Activated CD8-positive, alpha-beta memory T cell treated with anti-CD3 and anti-CD28 coated beads, Interleukin-2, amount 50 U/mL, for 24 hours (primary cell): Measurements from ENCODE around the gene NHLRC2.
"Not testable (repeated sequence)": the region's sequence is repeated elsewhere in the genome, so short reads cannot be mapped to it uniquely, and the experiment has no call there.

Experiments used
- DNase-seq: peaks from one replicate; pipeline ENCODE4 v3.0.0-alpha.2; 2020; ENCODE audit errors: extremely low read depth

NHLRC2 gene

GRCh38 chr10:113939212-113939860, 84.9 kb downstream of the NHLRC2 start:
- DNase-seq = no peak

- DNase-seq = no peak
These were observed 86.7 kb downstream of the NHLRC2 start for GRCh38 chr10:113941140-113941539.

DNA sequence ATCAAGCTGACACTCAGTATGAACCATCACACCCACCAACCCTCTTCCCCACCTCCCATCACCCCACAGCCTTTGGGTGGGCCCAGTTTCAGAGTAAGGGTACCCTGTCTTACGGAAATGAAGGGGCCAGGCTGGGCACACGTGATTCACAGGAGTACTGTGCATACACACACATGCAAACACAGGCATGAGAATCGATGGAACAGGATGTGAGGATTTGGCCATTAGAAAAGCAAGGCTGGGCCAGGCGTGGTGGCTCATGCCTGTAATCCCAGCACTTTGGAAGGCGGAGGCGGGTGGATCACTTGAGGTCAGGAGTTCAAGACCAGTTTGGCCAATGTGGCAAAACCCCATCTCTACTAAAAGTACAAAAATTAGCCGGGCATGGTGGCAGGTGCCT, 88.7 kb downstream of the NHLRC2 start:
- not testable (repeated sequence) for DNase-seq

- DNase-seq = no peak
These were observed 90.7 kb downstream of the NHLRC2 start for GRCh38 chr10:113945075-113945686.

DNA sequence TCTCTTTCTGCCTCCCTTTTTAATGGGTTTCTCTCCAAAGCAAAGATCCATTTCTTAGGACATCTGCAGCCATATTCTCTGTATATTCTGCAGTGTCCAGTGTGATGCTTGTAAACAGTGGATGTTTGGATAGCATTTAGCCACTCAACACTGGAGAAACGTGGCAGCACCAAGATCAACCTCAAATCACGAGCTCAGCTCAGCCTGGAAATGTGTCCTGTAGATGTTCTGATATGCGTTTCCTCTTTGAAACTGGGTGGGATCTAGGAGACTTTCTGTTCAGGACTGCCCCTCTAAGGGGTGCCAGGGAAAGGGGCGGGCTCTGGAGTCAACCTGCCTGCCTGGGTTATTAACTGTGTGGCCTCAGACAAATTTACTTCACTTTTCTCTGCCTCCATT, 91.2 kb downstream of the NHLRC2 start:
- DNase-seq = no peak

DNA sequence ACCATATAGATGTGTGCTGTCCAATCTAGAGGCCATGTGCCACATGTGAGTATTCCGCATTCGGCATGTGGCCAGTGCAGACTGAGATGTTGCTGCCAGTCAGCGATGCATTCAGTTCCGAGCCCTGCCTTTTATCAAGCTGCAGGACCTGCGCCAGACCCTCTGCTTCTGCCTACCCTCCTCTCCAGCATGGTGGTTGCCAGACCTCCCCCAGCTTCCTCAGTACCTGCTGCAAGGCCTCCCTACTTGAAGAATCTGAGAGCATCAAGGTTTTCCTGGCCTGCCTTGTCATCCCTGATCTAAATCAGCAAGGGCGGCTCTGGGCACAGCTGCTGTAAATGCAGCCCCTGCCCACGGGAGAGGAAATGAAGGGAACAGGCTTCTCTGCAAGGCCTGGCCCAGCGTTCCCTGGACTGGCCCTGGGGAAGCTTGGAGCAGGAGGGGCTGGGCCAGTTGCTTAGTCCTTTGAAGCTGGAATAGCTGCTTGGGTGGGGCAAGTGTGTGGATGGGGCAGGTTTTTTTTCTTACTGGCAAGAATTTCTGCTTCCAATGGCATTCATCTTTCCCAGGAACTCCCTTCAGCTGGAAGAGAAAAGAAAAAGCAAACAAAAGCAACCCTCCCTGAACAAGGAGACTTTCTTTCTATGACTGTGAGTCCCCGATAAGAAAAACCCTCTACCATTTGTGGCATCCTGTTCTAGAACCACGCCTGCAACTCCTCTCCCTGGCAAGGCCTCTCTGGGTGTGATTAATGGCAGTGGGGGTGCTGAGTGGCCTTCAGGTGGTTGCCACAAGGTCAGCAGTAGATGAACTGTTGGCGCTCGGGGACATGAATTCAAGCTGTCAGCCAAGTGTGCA, 93.0 kb downstream of the NHLRC2 start:
- DNase-seq = no peak

DNA sequence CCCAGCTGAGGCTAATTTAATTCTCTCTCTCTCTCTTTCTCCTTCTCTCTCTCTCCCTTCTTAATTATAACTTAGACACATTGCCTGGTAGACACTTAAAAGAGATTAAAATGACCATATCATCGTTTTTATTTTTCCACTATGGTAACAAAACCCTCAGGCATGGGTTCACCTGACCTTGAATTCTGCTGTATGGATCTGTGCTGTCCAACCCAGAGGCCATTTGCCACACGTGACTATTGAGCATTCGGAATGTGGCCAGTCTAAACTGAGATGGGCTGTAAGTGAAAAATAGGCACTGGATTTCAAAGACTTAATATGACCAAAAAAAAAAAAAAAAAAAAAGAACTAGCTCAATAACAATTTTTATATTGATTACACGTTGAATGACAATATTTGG, 93.6 kb downstream of the NHLRC2 start:
- no peak for DNase-seq

GRCh38 chr10:113950268-113950667, 95.8 kb downstream of the NHLRC2 start:
- no peak for DNase-seq

- no peak for DNase-seq
These were observed 99.2 kb downstream of the NHLRC2 start for GRCh38 chr10:113953505-113954272.

GRCh38 chr10:113954409-113954808, 99.9 kb downstream of the NHLRC2 start:
- no peak for DNase-seq

GRCh38 chr10:113957013-113957412, 102.6 kb downstream of the NHLRC2 start:
- no peak for DNase-seq

DNA sequence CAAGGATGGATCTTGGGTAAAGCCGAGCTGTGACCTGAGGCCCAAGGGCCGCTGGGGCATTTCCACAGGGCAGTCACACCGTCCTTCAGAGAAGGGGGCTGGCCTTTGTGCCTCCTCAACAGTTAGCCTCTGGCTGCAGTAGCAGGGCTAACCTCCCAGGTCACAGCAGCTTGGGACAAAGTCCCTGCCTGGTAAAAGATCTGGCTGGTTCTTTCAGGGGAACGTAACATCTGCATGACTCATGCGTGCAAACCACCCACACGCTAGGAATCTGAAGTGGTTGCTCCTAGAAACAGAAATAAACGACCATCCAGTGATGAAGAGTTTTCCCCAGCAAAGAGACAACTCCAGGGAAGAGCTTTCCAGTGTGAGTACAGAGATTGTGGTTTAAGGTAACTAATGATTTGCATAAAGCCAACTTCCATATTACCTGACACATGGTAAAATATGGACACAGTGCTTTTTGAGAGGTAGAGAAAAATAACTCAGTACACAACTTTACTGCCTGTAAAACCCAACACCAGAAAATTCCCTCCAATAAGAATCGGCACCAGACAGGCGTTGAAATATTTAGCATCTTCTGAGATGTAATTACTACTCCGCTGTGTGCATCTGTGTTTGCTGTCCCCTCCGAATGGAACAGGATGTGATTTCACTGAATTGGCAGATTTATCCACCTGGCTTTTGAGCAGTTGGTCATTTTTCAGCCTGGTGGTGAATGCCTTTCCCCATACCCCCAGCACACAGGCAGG, 104.3 kb downstream of the NHLRC2 start:
- DNase-seq = no peak

DNA sequence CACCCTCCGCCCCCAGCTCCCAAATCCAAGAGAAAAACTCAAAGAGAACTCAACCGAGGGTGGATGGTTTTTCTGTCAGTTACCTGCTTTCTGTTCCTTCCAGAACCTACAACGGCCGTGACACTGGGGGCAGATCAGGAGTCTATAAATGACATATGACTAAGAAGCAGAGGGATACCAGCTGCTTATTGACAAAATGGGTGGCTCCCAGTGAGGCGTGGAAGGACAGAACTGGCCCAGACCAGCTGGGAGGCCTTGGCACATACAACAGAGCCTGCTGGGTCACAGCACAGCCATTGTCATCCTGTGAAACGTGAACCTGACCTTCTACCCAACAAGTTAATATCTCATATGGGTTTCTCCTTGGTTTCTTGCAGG, 104.9 kb downstream of the NHLRC2 start:
- no peak for DNase-seq

DNA sequence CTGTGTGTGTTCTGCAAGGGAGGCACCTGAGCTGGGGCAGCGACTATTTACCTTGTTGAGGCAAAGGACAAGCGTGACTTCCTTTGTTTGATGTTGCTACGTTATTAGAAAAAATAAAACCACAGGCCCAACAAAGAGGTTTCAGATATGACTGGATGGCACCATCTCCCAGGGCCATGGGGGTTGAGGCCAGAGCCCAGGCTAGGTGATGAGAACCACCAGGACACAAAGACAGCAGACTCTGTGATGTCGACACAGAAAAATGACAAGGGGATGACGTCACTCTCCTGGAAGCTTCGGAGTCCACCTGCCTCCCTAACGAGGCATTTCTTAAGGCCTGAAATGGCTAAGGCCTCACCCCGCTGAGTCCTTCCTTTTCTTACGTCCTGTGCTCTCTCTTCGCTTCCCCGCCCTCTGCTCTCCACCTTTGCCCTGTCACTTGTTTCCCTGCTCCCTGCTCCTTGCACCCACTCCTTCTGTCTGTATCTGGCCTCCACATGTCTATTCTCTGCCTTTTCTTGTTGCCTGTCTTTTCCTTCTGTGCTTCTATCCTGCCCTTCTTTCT, 106.2 kb downstream of the NHLRC2 start:
- no peak for DNase-seq

- DNase-seq = peak; percentile 7
These were observed 106.9 kb downstream of the NHLRC2 start for GRCh38 chr10:113961182-113962031.

- DNase-seq = no peak
These were observed 110.6 kb downstream of the NHLRC2 start for GRCh38 chr10:113965077-113965476.

DNA sequence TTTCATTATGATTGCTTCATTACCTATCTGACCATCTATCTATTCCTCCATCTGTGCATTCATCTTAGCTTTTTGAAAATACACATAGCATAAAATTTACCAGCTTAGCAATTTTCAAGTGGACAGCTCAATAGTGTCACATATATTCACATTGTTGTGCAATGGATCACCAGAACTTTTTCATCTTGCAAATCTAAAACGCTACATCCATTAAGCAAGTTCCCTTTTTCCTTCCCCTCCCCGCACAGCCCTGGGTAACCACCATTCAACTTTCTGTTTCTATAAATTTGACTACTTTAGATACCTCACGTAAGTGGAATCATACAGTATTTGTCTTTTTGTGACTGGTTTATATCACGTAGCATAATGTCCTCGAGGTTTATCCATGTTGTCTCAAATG, 111.2 kb downstream of the NHLRC2 start:
- no peak for DNase-seq
